Panc1 (cell line): ENCODE data around the gene EMX1.

ENCODE experiments used
- TF ChIP-seq, protein P1 (sequence below): fragments of 450-650 bp; IDR thresholded peaks from 2 replicates; pipeline ENCODE4 v1.5.1; 2017; ENCODE audit warnings: mild to moderate bottlenecking
- TF ChIP-seq, protein P2 (sequence below), 2 experiments: IDR thresholded peaks; 2 replicates each; pipeline ENCODE4 v1.6.1; 2011 to 2012; ENCODE audit warnings: low read depth in 2 of 2, control low read depth in 1 of 2, low read length in 1 of 2, mild to moderate bottlenecking in 1 of 2, moderate library complexity in 1 of 2; ENCODE audit not compliant: insufficient read depth in 1 of 2

DNA sequence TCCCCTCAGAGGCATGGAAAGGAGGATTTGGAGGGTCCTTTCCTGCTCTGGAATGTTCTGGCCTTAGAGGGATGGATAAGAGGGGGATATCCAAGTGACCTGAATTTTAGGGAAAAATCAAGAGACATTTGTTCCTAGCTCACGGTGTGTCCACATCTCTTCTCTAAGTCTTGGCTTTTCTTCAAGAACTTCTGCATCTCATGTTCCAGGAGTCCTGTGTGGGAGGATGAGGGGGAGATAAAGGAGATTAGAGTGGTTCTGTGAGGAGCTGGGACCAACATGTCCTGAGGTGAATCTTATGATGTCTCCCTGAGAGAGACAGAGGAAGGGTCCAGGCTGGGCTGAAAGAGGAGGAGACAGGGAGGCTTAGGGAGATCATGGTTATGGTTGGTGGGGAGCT lies 11.7 kb downstream of the EMX1 start:
- TF ChIP-seq, protein P1, sequence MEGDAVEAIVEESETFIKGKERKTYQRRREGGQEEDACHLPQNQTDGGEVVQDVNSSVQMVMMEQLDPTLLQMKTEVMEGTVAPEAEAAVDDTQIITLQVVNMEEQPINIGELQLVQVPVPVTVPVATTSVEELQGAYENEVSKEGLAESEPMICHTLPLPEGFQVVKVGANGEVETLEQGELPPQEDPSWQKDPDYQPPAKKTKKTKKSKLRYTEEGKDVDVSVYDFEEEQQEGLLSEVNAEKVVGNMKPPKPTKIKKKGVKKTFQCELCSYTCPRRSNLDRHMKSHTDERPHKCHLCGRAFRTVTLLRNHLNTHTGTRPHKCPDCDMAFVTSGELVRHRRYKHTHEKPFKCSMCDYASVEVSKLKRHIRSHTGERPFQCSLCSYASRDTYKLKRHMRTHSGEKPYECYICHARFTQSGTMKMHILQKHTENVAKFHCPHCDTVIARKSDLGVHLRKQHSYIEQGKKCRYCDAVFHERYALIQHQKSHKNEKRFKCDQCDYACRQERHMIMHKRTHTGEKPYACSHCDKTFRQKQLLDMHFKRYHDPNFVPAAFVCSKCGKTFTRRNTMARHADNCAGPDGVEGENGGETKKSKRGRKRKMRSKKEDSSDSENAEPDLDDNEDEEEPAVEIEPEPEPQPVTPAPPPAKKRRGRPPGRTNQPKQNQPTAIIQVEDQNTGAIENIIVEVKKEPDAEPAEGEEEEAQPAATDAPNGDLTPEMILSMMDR = no peak
- TF ChIP-seq, protein P2, sequence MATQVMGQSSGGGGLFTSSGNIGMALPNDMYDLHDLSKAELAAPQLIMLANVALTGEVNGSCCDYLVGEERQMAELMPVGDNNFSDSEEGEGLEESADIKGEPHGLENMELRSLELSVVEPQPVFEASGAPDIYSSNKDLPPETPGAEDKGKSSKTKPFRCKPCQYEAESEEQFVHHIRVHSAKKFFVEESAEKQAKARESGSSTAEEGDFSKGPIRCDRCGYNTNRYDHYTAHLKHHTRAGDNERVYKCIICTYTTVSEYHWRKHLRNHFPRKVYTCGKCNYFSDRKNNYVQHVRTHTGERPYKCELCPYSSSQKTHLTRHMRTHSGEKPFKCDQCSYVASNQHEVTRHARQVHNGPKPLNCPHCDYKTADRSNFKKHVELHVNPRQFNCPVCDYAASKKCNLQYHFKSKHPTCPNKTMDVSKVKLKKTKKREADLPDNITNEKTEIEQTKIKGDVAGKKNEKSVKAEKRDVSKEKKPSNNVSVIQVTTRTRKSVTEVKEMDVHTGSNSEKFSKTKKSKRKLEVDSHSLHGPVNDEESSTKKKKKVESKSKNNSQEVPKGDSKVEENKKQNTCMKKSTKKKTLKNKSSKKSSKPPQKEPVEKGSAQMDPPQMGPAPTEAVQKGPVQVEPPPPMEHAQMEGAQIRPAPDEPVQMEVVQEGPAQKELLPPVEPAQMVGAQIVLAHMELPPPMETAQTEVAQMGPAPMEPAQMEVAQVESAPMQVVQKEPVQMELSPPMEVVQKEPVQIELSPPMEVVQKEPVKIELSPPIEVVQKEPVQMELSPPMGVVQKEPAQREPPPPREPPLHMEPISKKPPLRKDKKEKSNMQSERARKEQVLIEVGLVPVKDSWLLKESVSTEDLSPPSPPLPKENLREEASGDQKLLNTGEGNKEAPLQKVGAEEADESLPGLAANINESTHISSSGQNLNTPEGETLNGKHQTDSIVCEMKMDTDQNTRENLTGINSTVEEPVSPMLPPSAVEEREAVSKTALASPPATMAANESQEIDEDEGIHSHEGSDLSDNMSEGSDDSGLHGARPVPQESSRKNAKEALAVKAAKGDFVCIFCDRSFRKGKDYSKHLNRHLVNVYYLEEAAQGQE (IDR thresholded peaks at IDR 0.05; ENCODE audit: insufficient read depth in 1 of 2, low read depth in 2 of 2, low read length in 1 of 2) = no peak
